ENCODE data around the gene SCAMP4. TPM values are rescaled to one million over a fixed set of nuclear protein-coding genes. Genes with fewer than 3 reads are reported as not detected.

SCAMP4 gene
- 71.1 and 134 TPM in 2 replicates for total RNA-seq (2014; rRNA removed; shearing (Covaris generic))

GRCh38 chr19:1905110-1905862, at the start of gene SCAMP4, which contains the start of gene ADAT3:
Gene SCAMP4, plus strand, starts transcription at chr19:1905399. Its CDS starts 9,621 bp downstream, at chr19:1915020.
Gene ADAT3, plus strand, starts transcription at chr19:1905399. Its CDS starts 6,649 bp downstream, at chr19:1912048.
- peak; percentile 98 for DNase-seq (ENCODE audit: low spot score)

GRCh38 chr19:1855828-1856255, 49.4 kb upstream of the SCAMP4 start:
- DNase-seq (ENCODE audit: low spot score): no peak

- DNase-seq (ENCODE audit: low spot score): no peak
Measured at GRCh38 chr19:1856345-1856697, 48.9 kb upstream of the SCAMP4 start.

GRCh38 chr19:1856698-1857603, 48.2 kb upstream of the SCAMP4 start:
- peak; percentile 75 for DNase-seq (ENCODE audit: low spot score)

- no peak for DNase-seq (ENCODE audit: low spot score)
Measured at GRCh38 chr19:1857648-1858326, 47.4 kb upstream of the SCAMP4 start.

- DNase-seq (ENCODE audit: low spot score): no peak
Measured at GRCh38 chr19:1858412-1859081, 46.7 kb upstream of the SCAMP4 start.

GRCh38 chr19:1859331-1859781, 45.8 kb upstream of the SCAMP4 start:
- DNase-seq (ENCODE audit: low spot score): no peak

- no peak for DNase-seq (ENCODE audit: low spot score)
Measured at GRCh38 chr19:1860042-1860775, 45.0 kb upstream of the SCAMP4 start.

GRCh38 chr19:1860821-1861598, 44.2 kb upstream of the SCAMP4 start:
- DNase-seq (ENCODE audit: low spot score): no peak

- DNase-seq (ENCODE audit: low spot score): no peak
Measured at GRCh38 chr19:1861599-1862031, 43.6 kb upstream of the SCAMP4 start.

- DNase-seq (ENCODE audit: low spot score): no peak
Measured at GRCh38 chr19:1862068-1862423, 43.2 kb upstream of the SCAMP4 start.

GRCh38 chr19:1862424-1863327, 42.5 kb upstream of the SCAMP4 start:
- DNase-seq (ENCODE audit: low spot score): no peak

GRCh38 chr19:1863328-1863637, 41.9 kb upstream of the SCAMP4 start, which contains the start of gene KLF16:
Gene KLF16, minus strand, starts transcription at chr19:1863579. Its CDS starts 82 bp downstream, at chr19:1863497.
- DNase-seq (ENCODE audit: low spot score): no peak

GRCh38 chr19:1863638-1864479, 41.3 kb upstream of the SCAMP4 start:
- peak; percentile 82 for DNase-seq (ENCODE audit: low spot score)

GRCh38 chr19:1864480-1865171, 40.6 kb upstream of the SCAMP4 start:
- peak; percentile 50 for DNase-seq (ENCODE audit: low spot score)

GRCh38 chr19:1865172-1866010, 39.8 kb upstream of the SCAMP4 start:
- DNase-seq (ENCODE audit: low spot score): no peak

All from A172 (cell line).